Measurements from ENCODE around the gene BTNL8. TPM values are rescaled to one million over a fixed set of nuclear protein-coding genes. Genes with fewer than 3 reads are reported as not detected.

BTNL8 gene
- total and polyA plus RNA-seq, 2 of the 13 experiments (the other 11 are each of a cell fraction or from before 2014, with no cell fraction given) = not detected

GRCh38 chr5:180950291-180950949 is 51.5 kb downstream of the BTNL8 start:
- Histone ChIP-seq H3K4me1 (ENCODE audit: insufficient read depth, low read length) (no peaks in the 10 kb centered on the region), H3K36me3 (replicated peaks in 1 of 2; ENCODE audit: control insufficient read depth in 1 of 2, insufficient read depth in 2 of 2, low read length in 2 of 2) (no peaks in the 10 kb centered on the region), H3K27ac (ENCODE audit: extremely low read length, insufficient read depth, low read length) (no peak overlapping the region), H3K9me3 (ENCODE audit: low read length) (no peaks in the 10 kb centered on the region), H3K4me3 (replicated peaks in 1 of 3; ENCODE audit: insufficient read depth in 1 of 3, low read depth in 2 of 3, low read length in 3 of 3) (no peak overlapping the region), H3K4me2 (ENCODE audit: low read depth, low read length) (no peak overlapping the region), H3K27me3 (ENCODE audit: control insufficient read depth in 1 of 2, insufficient read depth in 2 of 2, low read length in 2 of 2) (no peaks in the 10 kb centered on the region), H2AFZ (ENCODE audit: low read length) (no peak overlapping the region), H3K9ac (ENCODE audit: insufficient read depth, low read depth, low read length) (no peak overlapping the region), H3K79me2 (ENCODE audit: insufficient read depth, low read length) (no peaks in the 10 kb centered on the region), H4K20me1 (ENCODE audit: insufficient read depth, low read length) (no peaks in the 10 kb centered on the region)
- ATAC-seq (no peak), DNase-seq (ENCODE audit: low spot score) (no peak), FAIRE-seq (no peak)
- 0% methylated on average over 2 of the region's 6 CpGs for WGBS (ENCODE audit: low lambda C conversion rate)
- intact Hi-C loops (cut with micrococcal nuclease; ENCODE audit: unreplicated experiment) = no loop called here
- CTCF ChIA-PET (ENCODE audit: low intra/inter-chr PET ratio, low total read pairs) = no interaction called here
- no TSS peak for BruUV-seq (replicated peaks)
- POLR2A ChIA-PET = no interaction called here
- TF ChIP-seq TAF1 (CRISPR knock-in tag; IDR thresholded peaks at IDR 0.05) = no peak
- in situ Hi-C loops (cut with HindIII; ENCODE audit: extremely low pct_ligation_motif_present, low pct_unique_long_range_greater_than_20kb) = no loop called here

- intact Hi-C loops (cut with micrococcal nuclease; ENCODE audit: unreplicated experiment) (no loop called here), in situ Hi-C loops (cut with HindIII; ENCODE audit: extremely low pct_ligation_motif_present, low pct_unique_long_range_greater_than_20kb) (no loop called here)
- Histone ChIP-seq H3K79me2 (ENCODE audit: insufficient read depth, low read length) (no peaks in the 10 kb centered on the region), H3K4me2 (ENCODE audit: low read depth, low read length) (no peak overlapping the region), H3K4me1 (ENCODE audit: insufficient read depth, low read length) (no peaks in the 10 kb centered on the region), H3K27ac (ENCODE audit: extremely low read length, insufficient read depth, low read length) (no peak overlapping the region), H3K9me3 (ENCODE audit: low read length) (no peaks in the 10 kb centered on the region), H4K20me1 (ENCODE audit: insufficient read depth, low read length) (no peaks in the 10 kb centered on the region), H2AFZ (ENCODE audit: low read length) (no peak overlapping the region), H3K27me3 (ENCODE audit: control insufficient read depth in 1 of 2, insufficient read depth in 2 of 2, low read length in 2 of 2) (no peaks in the 10 kb centered on the region), H3K36me3 (replicated peaks in 1 of 2; ENCODE audit: control insufficient read depth in 1 of 2, insufficient read depth in 2 of 2, low read length in 2 of 2) (no peaks in the 10 kb centered on the region), H3K9ac (ENCODE audit: insufficient read depth, low read depth, low read length) (no peak overlapping the region), H3K4me3 (replicated peaks in 1 of 3; ENCODE audit: insufficient read depth in 1 of 3, low read depth in 2 of 3, low read length in 3 of 3) (no peak overlapping the region)
- DNase-seq (ENCODE audit: low spot score) = no peak
- FAIRE-seq = no peak
- no peak for ATAC-seq
- BruUV-seq (replicated peaks) = no TSS peak
- POLR2A ChIA-PET = no interaction called here
- no CpG with 5 or more reads among the region's 5 CpGs for WGBS (ENCODE audit: low lambda C conversion rate)
- no peak for TF ChIP-seq ZNF674 (CRISPR knock-in tag; IDR thresholded peaks at IDR 0.05; ENCODE audit: low read depth)
- TF ChIP-seq CHD4 (IDR thresholded peaks at IDR 0.05; ENCODE audit: borderline replicate concordance, low read length) = no peak
- TF ChIP-seq ZNF251 (CRISPR knock-in tag; IDR thresholded peaks at IDR 0.05) = no peak
- TF ChIP-seq RCOR2 (CRISPR knock-in tag; IDR thresholded peaks at IDR 0.05) = no peak
- CTCF ChIA-PET (ENCODE audit: low intra/inter-chr PET ratio, low total read pairs) = no interaction called here
Measured at GRCh38 chr5:180959661-180960060, 60.7 kb downstream of the BTNL8 start.

Data from HepG2 (cell line).